ENCODE results near the gene MICAL2.

MICAL2 gene

DNA sequence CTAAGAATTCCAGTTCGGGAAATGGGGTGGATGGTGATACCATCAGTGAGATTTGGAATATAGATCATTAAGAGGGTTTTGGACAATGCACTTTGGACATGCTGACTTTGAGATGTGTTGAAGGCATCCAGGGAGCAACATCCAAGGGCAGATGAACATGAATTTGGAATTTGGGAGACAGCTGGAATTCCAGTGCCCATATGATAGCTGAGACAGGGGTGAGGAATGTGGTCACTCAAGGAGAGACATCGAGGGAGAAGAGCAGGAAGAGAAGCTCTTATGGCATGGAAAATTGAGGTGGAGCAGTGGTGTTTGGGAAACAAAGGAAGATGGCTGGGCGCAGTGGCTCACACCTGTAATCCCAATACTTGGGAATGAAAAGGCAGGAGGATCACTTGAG is 11.8 kb upstream of the MICAL2 start:
- no peak overlapping the region for H3K4me3 ChIP-seq (ENCODE audit: low read depth, low read length)
- TF ChIP-seq, protein P1, sequence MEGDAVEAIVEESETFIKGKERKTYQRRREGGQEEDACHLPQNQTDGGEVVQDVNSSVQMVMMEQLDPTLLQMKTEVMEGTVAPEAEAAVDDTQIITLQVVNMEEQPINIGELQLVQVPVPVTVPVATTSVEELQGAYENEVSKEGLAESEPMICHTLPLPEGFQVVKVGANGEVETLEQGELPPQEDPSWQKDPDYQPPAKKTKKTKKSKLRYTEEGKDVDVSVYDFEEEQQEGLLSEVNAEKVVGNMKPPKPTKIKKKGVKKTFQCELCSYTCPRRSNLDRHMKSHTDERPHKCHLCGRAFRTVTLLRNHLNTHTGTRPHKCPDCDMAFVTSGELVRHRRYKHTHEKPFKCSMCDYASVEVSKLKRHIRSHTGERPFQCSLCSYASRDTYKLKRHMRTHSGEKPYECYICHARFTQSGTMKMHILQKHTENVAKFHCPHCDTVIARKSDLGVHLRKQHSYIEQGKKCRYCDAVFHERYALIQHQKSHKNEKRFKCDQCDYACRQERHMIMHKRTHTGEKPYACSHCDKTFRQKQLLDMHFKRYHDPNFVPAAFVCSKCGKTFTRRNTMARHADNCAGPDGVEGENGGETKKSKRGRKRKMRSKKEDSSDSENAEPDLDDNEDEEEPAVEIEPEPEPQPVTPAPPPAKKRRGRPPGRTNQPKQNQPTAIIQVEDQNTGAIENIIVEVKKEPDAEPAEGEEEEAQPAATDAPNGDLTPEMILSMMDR (IDR thresholded peaks at IDR 0.05; ENCODE audit: low read depth, low read length, missing control alignments): no peak
- in situ Hi-C loops (cut with HindIII; ENCODE audit: low sequenced_read_pairs): no loop called here
- DNase-seq (ENCODE audit: low read depth): no peak

DNA sequence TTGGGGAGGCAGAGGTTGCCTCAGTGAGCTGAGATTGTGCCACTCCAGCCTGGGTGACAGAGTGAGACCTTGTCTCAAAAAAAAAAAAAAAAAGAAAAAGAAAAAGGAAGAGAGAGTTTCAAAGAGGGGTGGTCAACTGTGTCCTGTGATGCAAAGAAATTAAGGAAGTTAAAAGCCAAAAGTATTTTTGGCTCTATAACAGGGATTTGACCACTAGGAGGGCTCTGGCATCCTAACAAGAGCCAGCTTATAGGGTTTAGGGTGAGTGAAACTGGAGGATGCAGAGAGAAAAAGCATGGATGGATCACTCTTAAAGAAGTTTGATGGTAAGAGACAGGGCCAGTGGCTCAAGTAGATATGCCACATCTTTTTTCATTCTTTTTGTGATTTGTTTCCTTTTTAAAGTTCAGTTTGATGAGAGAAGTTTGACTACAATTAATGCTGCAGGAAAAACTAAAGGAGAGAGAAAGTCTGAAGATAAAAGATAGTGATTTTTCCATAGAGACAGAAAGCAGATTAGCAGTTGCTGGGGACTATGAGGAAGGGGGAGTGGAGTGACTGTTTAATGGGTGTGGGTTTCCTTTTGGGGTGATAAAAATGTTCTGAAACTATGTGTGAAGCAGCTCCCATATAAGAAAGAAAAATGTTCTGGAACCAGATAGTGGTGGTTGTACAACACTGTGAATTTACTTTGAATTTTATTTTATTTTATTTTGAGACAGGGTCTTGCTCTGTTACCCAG is 11.1 kb upstream of the MICAL2 start:
- TF ChIP-seq, protein P1 (IDR thresholded peaks at IDR 0.05; ENCODE audit: low read depth, low read length, missing control alignments): no peak
- H3K4me3 ChIP-seq (ENCODE audit: low read depth, low read length): no peak overlapping the region
- in situ Hi-C loops (cut with HindIII; ENCODE audit: low sequenced_read_pairs): no loop called here
- no peak for DNase-seq (ENCODE audit: low read depth)

DNA sequence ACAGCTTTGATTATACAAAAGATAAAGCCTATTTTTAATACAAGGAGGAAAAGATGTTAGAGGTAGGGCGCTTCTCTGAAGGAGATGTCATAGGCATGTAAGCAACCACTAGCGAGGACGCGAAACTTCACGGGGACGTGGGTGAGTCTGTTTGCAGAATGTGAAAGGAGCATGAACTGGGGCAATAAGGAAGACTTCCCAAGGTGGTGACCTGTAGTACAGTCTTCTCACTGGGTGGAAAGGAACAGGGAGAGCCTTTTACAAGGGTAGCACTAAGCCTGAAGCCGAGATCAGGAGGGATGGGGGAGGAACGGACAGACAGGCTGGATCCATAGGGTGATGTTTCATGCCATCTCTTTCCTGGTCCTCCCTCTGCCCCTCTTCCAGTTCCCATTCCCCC is 10.0 kb upstream of the MICAL2 start:
- DNase-seq (ENCODE audit: low read depth): no peak
- no peak overlapping the region for H3K4me3 ChIP-seq (ENCODE audit: low read depth, low read length)
- in situ Hi-C loops (cut with HindIII; ENCODE audit: low sequenced_read_pairs): no loop called here
- TF ChIP-seq, protein P1 (IDR thresholded peaks at IDR 0.05; ENCODE audit: low read depth, low read length, missing control alignments): no peak

DNA sequence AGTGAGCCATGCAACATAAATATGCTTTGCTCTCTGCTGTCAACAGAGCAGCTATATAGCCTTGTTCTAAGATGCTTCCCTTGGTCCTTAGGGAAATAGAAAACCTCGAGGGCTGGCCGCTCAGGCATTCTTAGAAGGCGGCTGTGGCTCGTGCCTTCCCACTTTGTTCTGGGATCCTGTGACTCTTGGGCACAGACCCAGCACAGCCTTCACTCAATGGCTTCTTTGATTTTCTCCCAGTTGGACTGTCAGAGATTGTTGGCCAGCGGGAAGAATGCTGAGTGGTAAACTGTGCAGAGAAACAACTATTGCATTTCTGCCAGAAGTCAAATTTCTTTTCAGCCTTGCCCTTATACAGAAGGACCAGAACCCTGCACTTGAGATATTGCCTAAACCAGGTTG is 9.5 kb upstream of the MICAL2 start:
- in situ Hi-C loops (cut with HindIII; ENCODE audit: low sequenced_read_pairs): no loop called here
- H3K4me3 ChIP-seq (ENCODE audit: low read depth, low read length): no peak overlapping the region
- TF ChIP-seq, protein P1 (IDR thresholded peaks at IDR 0.05; ENCODE audit: low read depth, low read length, missing control alignments): no peak
- no peak for DNase-seq (ENCODE audit: low read depth)

DNA sequence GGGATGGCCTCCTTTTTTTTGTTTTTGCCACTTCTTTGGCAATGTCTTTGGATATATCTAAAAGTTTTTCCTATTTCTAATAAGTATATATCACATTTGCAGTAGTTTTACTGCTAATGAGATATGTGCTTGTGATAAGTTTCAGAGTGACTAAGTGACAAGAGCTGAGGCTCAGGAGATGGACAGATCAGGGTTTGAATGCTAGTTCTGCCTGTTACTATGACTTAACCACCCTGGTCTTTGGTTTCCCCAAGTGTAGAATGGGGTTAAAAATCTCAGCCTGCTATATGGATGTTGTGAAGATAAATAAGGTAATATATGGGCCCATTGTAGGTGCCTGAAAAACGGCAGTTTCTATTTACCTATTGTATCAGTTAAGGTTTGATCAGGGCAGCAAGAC is 9.1 kb upstream of the MICAL2 start:
- in situ Hi-C loops (cut with HindIII; ENCODE audit: low sequenced_read_pairs): no loop called here
- no peak overlapping the region for H3K4me3 ChIP-seq (ENCODE audit: low read depth, low read length)
- TF ChIP-seq, protein P1 (IDR thresholded peaks at IDR 0.05; ENCODE audit: low read depth, low read length, missing control alignments): no peak
- no peak for DNase-seq (ENCODE audit: low read depth)

DNA sequence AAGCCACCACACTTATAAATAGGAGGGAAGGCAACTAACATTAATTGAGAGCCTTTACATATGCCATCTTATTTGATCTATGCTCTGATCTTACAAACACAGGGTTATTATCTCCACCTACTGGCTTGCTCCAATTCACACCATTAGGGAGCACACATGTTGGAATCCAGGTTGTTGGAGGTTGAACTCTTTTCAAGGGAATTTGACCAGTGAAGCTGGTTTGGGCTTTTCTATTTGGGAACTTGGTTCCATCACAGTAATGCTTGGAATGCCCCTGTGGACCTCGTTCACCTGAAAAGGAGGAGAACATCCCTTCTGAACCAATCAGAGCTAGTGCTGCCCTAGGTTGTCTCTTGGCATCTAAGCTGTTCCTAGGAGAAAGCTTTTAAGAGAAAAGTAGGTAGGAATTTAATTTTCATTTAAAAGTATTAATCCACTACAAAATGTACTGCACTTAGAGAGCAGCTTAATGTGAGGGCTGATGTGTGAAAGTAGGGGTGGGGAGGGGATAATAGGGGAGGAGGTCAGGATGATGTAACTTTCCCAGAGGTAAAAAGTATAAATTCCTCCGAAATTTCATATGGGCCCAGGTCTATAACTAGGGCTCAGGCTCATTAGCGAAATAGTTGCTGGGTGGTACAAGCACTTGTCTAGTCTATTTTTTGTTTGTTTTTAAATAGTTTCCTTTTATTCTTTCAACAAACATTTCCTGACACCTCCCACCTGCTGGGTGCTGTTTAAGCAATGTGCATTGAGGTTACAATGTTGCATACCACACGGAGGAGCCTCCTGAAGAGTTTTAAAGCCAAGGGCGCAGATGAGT is 7.6 kb upstream of the MICAL2 start:
- H3K4me3 ChIP-seq (ENCODE audit: low read depth, low read length): no peak overlapping the region
- in situ Hi-C loops (cut with HindIII; ENCODE audit: low sequenced_read_pairs): no loop called here
- no peak for DNase-seq (ENCODE audit: low read depth)

More for the DNA sequence above, 7.6 kb upstream of the MICAL2 start:
- TF ChIP-seq, protein P1 (IDR thresholded peaks at IDR 0.05; ENCODE audit: low read depth, low read length, missing control alignments): peak; percentile 5
